Measurements from ENCODE around the gene PTRHD1.

DNA sequence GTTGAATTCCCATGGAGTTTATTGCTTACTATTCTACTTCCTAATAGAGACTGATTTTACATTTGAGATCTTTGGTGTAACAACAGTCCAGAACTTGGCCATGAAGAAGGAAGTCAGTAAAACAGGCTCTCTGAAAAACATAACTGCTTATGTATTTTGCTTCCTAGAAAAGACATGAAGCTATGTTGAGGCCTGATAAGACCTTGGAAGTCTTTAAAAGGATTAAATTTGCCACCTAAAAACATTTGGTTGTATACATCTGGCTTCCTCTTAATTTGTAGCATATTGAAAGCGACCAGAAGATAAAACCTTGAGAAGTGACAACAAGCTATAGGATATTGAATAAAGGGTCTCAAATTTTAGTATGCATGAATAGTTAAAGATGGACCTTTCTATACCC, 36.4 kb downstream of the PTRHD1 start:
- TF ChIP-seq, protein P1, sequence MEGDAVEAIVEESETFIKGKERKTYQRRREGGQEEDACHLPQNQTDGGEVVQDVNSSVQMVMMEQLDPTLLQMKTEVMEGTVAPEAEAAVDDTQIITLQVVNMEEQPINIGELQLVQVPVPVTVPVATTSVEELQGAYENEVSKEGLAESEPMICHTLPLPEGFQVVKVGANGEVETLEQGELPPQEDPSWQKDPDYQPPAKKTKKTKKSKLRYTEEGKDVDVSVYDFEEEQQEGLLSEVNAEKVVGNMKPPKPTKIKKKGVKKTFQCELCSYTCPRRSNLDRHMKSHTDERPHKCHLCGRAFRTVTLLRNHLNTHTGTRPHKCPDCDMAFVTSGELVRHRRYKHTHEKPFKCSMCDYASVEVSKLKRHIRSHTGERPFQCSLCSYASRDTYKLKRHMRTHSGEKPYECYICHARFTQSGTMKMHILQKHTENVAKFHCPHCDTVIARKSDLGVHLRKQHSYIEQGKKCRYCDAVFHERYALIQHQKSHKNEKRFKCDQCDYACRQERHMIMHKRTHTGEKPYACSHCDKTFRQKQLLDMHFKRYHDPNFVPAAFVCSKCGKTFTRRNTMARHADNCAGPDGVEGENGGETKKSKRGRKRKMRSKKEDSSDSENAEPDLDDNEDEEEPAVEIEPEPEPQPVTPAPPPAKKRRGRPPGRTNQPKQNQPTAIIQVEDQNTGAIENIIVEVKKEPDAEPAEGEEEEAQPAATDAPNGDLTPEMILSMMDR (IDR thresholded peaks at IDR 0.05; ENCODE audit: control extremely low read depth in 1 of 3, insufficient read depth in 1 of 3, low read depth in 1 of 3, low read length in 3 of 3) = no peak
- TF ChIP-seq JUND (IDR thresholded peaks at IDR 0.05; ENCODE audit: low read length) (no peak), CREB1 (IDR thresholded peaks at IDR 0.05) (no peak), EP300 (IDR thresholded peaks at IDR 0.05; ENCODE audit: borderline replicate concordance in 1 of 2, low read depth in 2 of 2, low read length in 2 of 2) (no peak), POLR2AphosphoS5 (IDR thresholded peaks at IDR 0.05; ENCODE audit: low read depth, low read length) (no peak), ASH2L (IDR thresholded peaks at IDR 0.05; ENCODE audit: low read length) (no peak)
